Choroid plexus epithelial cell (primary cell): Measurements from ENCODE around the gene TXNDC17.
"Not testable (repeated sequence)": the region's sequence is repeated elsewhere in the genome, so short reads cannot be mapped to it uniquely, and the experiment has no call there.

ENCODE experiments used
- DNase-seq: peaks from one replicate; pipeline ENCODE4 v3.0.0-alpha.2; 2010; ENCODE audit warnings: low read depth
- H3K4me3 ChIP-seq: 2 replicates; pipeline ENCODE4 v1.5.1; 2011; ENCODE audit warnings: low read depth, mild to moderate bottlenecking, control low read depth, low read length, moderate library complexity
- CTCF ChIP-seq: conservative IDR thresholded peaks from 2 replicates; pipeline ENCODE4 v1.5.1; 2011; ENCODE audit warnings: low read depth, mild to moderate bottlenecking, control low read depth, inconsistent platforms, low read length, moderate library complexity

Gene TXNDC17

GRCh38 chr17:6661464-6661848, 20.6 kb downstream of the TXNDC17 start:
- no peak for DNase-seq
- H3K4me3 ChIP-seq: no peak overlapping the region
- no peak for TF ChIP-seq CTCF

- not testable (repeated sequence) for DNase-seq, H3K4me3 ChIP-seq
These were observed 22.3 kb downstream of the TXNDC17 start for GRCh38 chr17:6663200-6663599.

- H3K4me3 ChIP-seq: no peak overlapping the region
- DNase-seq: peak; percentile 92
- peak; percentile 99 for TF ChIP-seq CTCF
These were observed 25.2 kb downstream of the TXNDC17 start for GRCh38 chr17:6666077-6666521.

GRCh38 chr17:6666557-6666956, 25.7 kb downstream of the TXNDC17 start:
- no peak overlapping the region for H3K4me3 ChIP-seq
- DNase-seq: no peak
- TF ChIP-seq CTCF: no peak

GRCh38 chr17:6667516-6667915, 26.7 kb downstream of the TXNDC17 start:
- TF ChIP-seq CTCF: no peak
- no peak for DNase-seq
- no peak overlapping the region for H3K4me3 ChIP-seq

GRCh38 chr17:6668219-6668618, 27.4 kb downstream of the TXNDC17 start:
- H3K4me3 ChIP-seq: no peak overlapping the region
- DNase-seq: no peak
- TF ChIP-seq CTCF: no peak

- no peak for DNase-seq
- TF ChIP-seq CTCF: no peak
- H3K4me3 ChIP-seq: no peak overlapping the region
These were observed 28.0 kb downstream of the TXNDC17 start for GRCh38 chr17:6668727-6669425.
